ENCODE measurements around the gene CXCR5. TPM values are rescaled to one million over a fixed set of nuclear protein-coding genes. Genes with fewer than 3 reads are reported as not detected.

CXCR5 gene
- total RNA-seq, 1 donor from 2014 or later, result not detected

GRCh38 chr11:118897721-118898310 is 14.1 kb downstream of the CXCR5 start:
- no peak for DNase-seq (ENCODE audit: low read depth in 2 of 2)

- no peak for DNase-seq (ENCODE audit: low read depth in 2 of 2)
These were observed 15.0 kb downstream of the CXCR5 start for GRCh38 chr11:118898400-118899295.

GRCh38 chr11:118899296-118899688 is 15.6 kb downstream of the CXCR5 start:
- no peak for DNase-seq (ENCODE audit: low read depth in 2 of 2)

GRCh38 chr11:118899706-118900360 is 16.1 kb downstream of the CXCR5 start:
- no peak for DNase-seq (ENCODE audit: low read depth in 2 of 2)

- no peak for DNase-seq (ENCODE audit: low read depth in 2 of 2)
These were observed 17.1 kb downstream of the CXCR5 start for GRCh38 chr11:118900535-118901384.

GRCh38 chr11:118901494-118902335 is 18.0 kb downstream of the CXCR5 start:
- no peak for DNase-seq (ENCODE audit: low read depth in 2 of 2)

GRCh38 chr11:118902336-118903203 is 18.9 kb downstream of the CXCR5 start:
- DNase-seq (ENCODE audit: low read depth in 2 of 2), result no peak

GRCh38 chr11:118903204-118904015 is 19.7 kb downstream of the CXCR5 start:
- DNase-seq (ENCODE audit: low read depth in 2 of 2), result no peak

- DNase-seq (ENCODE audit: low read depth in 2 of 2), result peak; percentile 59 to 79
These were observed 23.7 kb downstream of the CXCR5 start for GRCh38 chr11:118907051-118908042.

- no peak for DNase-seq (ENCODE audit: low read depth in 2 of 2)
These were observed 24.6 kb downstream of the CXCR5 start for GRCh38 chr11:118908264-118908663.

- peak; percentile 66 to 85 for DNase-seq (ENCODE audit: low read depth in 2 of 2)
These were observed 25.4 kb downstream of the CXCR5 start for GRCh38 chr11:118908901-118909618.

GRCh38 chr11:118909619-118910308 is 26.1 kb downstream of the CXCR5 start:
- DNase-seq (ENCODE audit: low read depth in 2 of 2), result no peak

GRCh38 chr11:118910309-118911112 is 26.8 kb downstream of the CXCR5 start:
- peak in 1 of 2 donors; percentile 69 for DNase-seq (ENCODE audit: low read depth in 2 of 2)

- peak in 1 of 2 donors; percentile 54 for DNase-seq (ENCODE audit: low read depth in 2 of 2)
These were observed 27.6 kb downstream of the CXCR5 start for GRCh38 chr11:118911113-118911879.
